OCI-LY3 (cell line): ENCODE measurements around the gene CA4.
A peak's percentile ranks its signal among the peaks of the same experiment; 100 is the strongest.
"Not testable (repeated sequence)": the region's sequence is repeated elsewhere in the genome, so short reads cannot be mapped to it uniquely, and the experiment has no call there.

Source experiments
- H2AFZ ChIP-seq: fragments of 200-600, 300-600 bp; shearing (Covaris generic); 2 replicates; pipeline ENCODE4 v1.6.0; 2014; ENCODE audit warnings: antibody characterized with exemption, low read depth, low read length
- H3K27ac ChIP-seq: fragments of 200-600, 300-600 bp; sonication (generic); 2 replicates; pipeline ENCODE4 v1.5.1; 2014; ENCODE audit warnings: mild to moderate bottlenecking, low read length, moderate library complexity, mixed read lengths
- H3K27me3 ChIP-seq: fragments of 200-600, 300-600 bp; sonication (generic); 2 replicates; pipeline ENCODE4 v1.6.1; 2014; ENCODE audit warnings: low read depth, low read length, mixed read lengths
- H3K36me3 ChIP-seq: fragments of 200-600, 300-600 bp; sonication (generic); replicated peaks from 2 replicates; pipeline ENCODE3; 2014; ENCODE audit warnings: low read depth, low read length, mixed read lengths
- H3K4me1 ChIP-seq: fragments of 300-600, 200-600 bp; sonication (generic); 2 replicates; pipeline ENCODE4 v1.6.1; 2014; ENCODE audit warnings: low read length, mixed read lengths
- H3K4me2 ChIP-seq: fragments of 200-600, 300-600 bp; sonication (generic); 2 replicates; pipeline ENCODE4 v1.6.1; 2014; ENCODE audit warnings: low read length, mixed read lengths
- H3K4me3 ChIP-seq: fragments of 300-600, 200-600 bp; sonication (generic); 2 replicates; pipeline ENCODE4 v1.5.1; 2014; ENCODE audit warnings: antibody characterized with exemption, mild to moderate bottlenecking, low read length, moderate library complexity
- H3K79me2 ChIP-seq: fragments of 300-600, 200-600 bp; shearing (Covaris generic); 2 replicates; pipeline ENCODE4 v1.6.1; 2014; ENCODE audit warnings: mild to moderate bottlenecking, low read length, mixed read lengths
- H3K9ac ChIP-seq: fragments of 300-600, 200-600 bp; shearing (Covaris generic); 2 replicates; pipeline ENCODE4 v1.6.0; 2014; ENCODE audit warnings: mild to moderate bottlenecking, low read length, moderate library complexity
- H3K9me3 ChIP-seq: fragments of 200-600, 300-600 bp; shearing (Covaris generic); 2 replicates; pipeline ENCODE4 v1.6.1; 2014; ENCODE audit warnings: low read length, mixed read lengths; ENCODE audit not compliant: insufficient read depth
- H4K20me1 ChIP-seq: fragments of 200-600, 300-600 bp; sonication (generic); 2 replicates; pipeline ENCODE4 v1.6.1; 2016; ENCODE audit warnings: low read length, mixed read lengths; ENCODE audit not compliant: insufficient read depth
- EZH2phosphoT487 ChIP-seq: fragments of 200-600 bp; shearing (Covaris generic); IDR thresholded peaks from 2 replicates; pipeline ENCODE4 v1.6.1; 2018; ENCODE audit warnings: antibody characterized with exemption, mixed run types, low read depth
- TF ChIP-seq, protein P1 (sequence below): fragments of 200-600, 300-600 bp; sonication (generic); IDR thresholded peaks from 2 replicates; pipeline ENCODE4 v1.5.1; 2014; ENCODE audit warnings: antibody characterized with exemption, low read length, low read depth

Gene CA4

DNA sequence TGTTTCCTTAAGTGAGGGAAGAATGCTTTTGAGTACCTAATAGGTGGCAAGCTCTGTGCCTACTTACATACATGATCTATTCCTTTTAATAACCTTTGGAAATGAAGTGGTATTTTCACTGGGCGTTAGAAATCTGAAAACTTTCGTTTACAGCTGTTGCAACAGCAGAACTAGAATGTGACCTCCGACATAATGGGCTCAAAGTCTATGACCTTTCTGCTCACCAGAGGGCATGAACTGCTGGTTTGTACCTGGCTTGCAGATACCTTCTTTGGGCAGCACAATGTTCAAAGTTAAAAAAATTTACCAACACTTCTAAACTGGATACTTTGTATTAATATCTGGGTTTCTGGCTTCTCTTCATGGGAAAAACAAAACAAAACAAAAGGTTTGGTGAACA is 24.3 kb downstream of the CA4 start:
- H3K9ac ChIP-seq = no peak overlapping the region
- H3K27ac ChIP-seq = no peak overlapping the region
- H3K4me1 ChIP-seq = peaks cover 6% of the 10 kb centered on the region
- no peaks in the 10 kb centered on the region for H4K20me1 ChIP-seq
- no peaks in the 10 kb centered on the region for H3K9me3 ChIP-seq
- no peak overlapping the region for H3K4me3 ChIP-seq
- TF ChIP-seq, protein P1, sequence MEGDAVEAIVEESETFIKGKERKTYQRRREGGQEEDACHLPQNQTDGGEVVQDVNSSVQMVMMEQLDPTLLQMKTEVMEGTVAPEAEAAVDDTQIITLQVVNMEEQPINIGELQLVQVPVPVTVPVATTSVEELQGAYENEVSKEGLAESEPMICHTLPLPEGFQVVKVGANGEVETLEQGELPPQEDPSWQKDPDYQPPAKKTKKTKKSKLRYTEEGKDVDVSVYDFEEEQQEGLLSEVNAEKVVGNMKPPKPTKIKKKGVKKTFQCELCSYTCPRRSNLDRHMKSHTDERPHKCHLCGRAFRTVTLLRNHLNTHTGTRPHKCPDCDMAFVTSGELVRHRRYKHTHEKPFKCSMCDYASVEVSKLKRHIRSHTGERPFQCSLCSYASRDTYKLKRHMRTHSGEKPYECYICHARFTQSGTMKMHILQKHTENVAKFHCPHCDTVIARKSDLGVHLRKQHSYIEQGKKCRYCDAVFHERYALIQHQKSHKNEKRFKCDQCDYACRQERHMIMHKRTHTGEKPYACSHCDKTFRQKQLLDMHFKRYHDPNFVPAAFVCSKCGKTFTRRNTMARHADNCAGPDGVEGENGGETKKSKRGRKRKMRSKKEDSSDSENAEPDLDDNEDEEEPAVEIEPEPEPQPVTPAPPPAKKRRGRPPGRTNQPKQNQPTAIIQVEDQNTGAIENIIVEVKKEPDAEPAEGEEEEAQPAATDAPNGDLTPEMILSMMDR = no peak
- TF ChIP-seq EZH2phosphoT487 = no peak
- no peaks in the 10 kb centered on the region for H3K27me3 ChIP-seq
- H3K4me2 ChIP-seq = no peak overlapping the region
- H3K36me3 ChIP-seq = no peaks in the 10 kb centered on the region
- H2AFZ ChIP-seq = no peak overlapping the region
- no peaks in the 10 kb centered on the region for H3K79me2 ChIP-seq

DNA sequence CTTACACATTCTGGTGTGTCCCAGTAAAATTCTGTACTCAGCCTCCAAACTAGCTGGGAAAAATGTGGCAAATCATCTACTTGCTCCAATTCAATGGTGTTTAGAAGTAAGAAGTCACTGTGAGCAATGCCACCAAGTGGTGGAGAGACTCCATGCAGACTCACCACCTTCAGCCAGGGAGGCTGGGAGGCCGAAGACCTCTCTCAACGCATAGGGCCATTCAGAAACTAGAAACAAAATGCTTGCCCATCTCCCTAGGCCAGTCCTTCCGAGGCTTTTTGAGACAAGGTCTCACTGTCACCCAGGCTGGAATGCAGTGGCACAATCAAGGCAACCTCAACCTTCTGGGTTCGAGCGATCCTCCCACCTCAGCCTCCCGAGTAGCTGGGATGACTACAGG is 25.0 kb downstream of the CA4 start:
- not testable (repeated sequence) for H4K20me1 ChIP-seq, H3K27me3 ChIP-seq, H3K4me3 ChIP-seq, H3K4me1 ChIP-seq, H3K36me3 ChIP-seq, H3K9ac ChIP-seq, H3K4me2 ChIP-seq, H3K9me3 ChIP-seq, H2AFZ ChIP-seq, H3K79me2 ChIP-seq, H3K27ac ChIP-seq
- TF ChIP-seq, protein P1 = peak; percentile 31

DNA sequence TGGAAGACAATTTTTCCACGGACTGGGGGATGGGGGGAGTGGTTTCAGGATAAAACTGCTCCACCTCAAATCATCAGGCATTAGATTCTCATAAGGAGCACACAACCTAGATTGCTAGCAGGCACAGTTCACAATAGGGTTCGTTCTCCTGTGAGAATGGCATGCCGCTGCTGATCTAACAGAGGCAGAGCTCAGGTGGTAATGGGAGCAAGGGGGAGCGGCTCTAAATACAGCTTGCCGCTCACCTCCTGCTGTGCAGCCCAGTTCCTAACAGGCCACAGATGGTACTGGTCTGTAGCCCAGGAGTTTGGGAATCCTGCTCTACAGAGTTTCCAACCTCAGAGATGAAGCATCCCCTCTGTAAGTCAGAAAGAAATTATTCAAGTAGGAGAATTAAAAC is 27.0 kb downstream of the CA4 start:
- H4K20me1 ChIP-seq, H3K27me3 ChIP-seq, H2AFZ ChIP-seq, H3K27ac ChIP-seq, H3K79me2 ChIP-seq, H3K4me2 ChIP-seq, H3K9me3 ChIP-seq, H3K9ac ChIP-seq, H3K36me3 ChIP-seq, H3K4me1 ChIP-seq, H3K4me3 ChIP-seq: not testable (repeated sequence)

DNA sequence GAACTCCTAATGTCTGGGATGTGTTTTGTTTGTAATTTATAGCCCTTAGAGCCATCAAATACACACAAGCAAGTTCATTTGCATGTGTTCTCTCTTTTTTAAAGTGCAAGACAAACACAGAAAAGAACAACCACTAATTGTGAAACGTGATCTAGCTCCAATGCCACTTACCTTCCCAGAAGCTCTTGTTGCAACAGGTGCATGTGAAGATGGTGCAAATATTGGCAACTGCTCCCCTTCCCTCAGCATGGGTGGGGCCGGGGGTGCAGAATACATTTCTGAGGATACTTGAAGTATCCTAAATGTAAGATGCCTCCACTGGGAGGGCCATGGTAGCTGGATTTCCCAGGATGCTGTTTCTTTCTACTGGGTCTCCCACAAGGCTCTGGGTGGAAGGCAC is 28.4 kb downstream of the CA4 start:
- not testable (repeated sequence) for H3K4me1 ChIP-seq, H3K27ac ChIP-seq, H3K79me2 ChIP-seq, H2AFZ ChIP-seq, H3K9ac ChIP-seq, H3K4me3 ChIP-seq, H4K20me1 ChIP-seq, H3K9me3 ChIP-seq, H3K4me2 ChIP-seq, H3K36me3 ChIP-seq, H3K27me3 ChIP-seq

DNA sequence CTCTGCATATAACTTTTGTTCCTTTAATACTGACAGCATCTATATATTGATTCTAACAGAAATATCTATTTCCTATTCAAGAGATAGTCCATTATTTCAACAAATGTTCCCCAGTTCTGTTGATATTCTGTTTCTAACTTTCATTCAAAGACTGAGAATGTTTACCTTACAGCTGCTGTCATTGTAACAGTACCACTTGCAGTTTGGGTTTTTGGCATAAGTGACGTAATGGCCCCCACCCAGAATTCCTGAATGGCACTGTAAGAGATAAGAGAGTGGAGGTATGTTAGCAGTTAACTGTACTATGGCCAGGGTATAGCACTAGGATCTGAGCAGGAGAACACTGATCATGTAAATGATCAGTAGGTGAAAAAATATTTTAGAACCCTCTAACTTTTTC is 30.6 kb downstream of the CA4 start:
- not testable (repeated sequence) for H3K79me2 ChIP-seq, H3K27me3 ChIP-seq, H3K27ac ChIP-seq, H3K4me2 ChIP-seq, H3K9ac ChIP-seq, H3K9me3 ChIP-seq, H3K4me1 ChIP-seq, H4K20me1 ChIP-seq, H3K4me3 ChIP-seq, H2AFZ ChIP-seq, H3K36me3 ChIP-seq

DNA sequence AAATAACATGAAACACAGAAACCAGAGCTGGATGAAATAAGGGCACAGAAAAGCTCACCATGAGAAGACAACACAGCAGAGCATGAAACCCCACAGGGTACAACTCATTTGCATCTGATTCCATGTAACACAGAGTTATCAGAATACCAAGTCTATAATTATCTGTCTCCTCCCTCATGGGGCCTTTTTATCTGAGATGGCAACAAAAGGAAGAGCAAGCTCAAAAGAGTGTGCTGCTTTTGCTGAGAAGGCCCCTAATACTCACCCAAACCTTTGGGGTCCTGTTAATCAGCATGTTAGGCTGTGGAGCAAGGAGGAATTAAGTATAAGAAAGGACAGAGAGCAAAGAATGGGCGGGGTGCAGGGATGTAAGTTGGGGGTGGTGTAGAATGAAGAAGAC is 36.6 kb downstream of the CA4 start:
- not testable (repeated sequence) for H3K36me3 ChIP-seq, H3K4me2 ChIP-seq, H2AFZ ChIP-seq, H3K27me3 ChIP-seq, H4K20me1 ChIP-seq, H3K9me3 ChIP-seq, H3K9ac ChIP-seq, H3K27ac ChIP-seq, H3K4me3 ChIP-seq, H3K79me2 ChIP-seq, H3K4me1 ChIP-seq

DNA sequence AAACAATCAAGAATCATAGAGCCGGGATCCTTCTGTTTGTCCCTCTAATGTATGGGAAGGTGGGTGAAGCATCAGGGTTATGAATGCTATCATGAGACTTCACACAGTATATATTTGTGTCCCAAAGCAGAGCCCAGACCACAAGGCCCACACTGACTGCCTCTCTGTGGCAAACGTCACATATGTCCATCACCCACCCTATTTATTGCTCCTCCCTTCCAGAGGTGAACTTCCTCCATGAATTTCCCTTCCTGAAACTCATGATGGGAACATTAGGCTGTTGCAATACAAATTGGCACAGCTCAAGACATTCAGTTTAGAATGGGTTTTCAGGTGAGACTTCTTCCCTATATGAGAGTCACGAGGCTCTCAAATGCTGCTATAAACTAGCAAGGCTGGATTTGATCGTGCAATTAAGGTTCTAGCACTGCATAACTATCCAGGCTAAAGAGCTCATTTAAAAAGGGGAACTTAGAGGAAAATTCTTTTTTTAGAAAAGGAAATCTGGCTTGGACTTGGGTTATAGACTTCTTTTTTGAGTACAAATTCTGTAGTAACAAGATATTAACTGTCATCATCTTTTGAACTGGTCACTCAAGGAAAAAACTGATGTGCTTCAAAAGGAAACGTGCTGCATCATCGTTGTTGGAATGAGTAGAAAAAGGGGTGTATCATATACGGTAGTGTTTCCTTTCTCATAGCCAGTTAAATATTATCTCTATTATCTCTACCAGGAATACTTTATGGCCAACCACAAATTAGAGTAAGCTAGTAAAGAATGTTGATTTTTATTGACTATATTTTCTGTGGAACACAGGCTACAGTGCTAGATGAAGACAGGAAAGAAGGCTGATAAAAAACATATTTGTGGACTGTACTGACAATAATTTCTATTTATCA is 37.3 kb downstream of the CA4 start:
- not testable (repeated sequence) for H3K9me3 ChIP-seq, H3K27me3 ChIP-seq, H3K9ac ChIP-seq, H3K36me3 ChIP-seq, H3K4me1 ChIP-seq, H3K79me2 ChIP-seq, H3K4me2 ChIP-seq, H2AFZ ChIP-seq, H4K20me1 ChIP-seq, H3K27ac ChIP-seq, H3K4me3 ChIP-seq
